Mucosa of descending colon (tissue), 3 donors: ENCODE measurements around the gene NFATC2IP. TPM values are rescaled to one million over a fixed set of nuclear protein-coding genes. Genes with fewer than 3 reads are reported as not detected.
"Not testable (repeated sequence)": the region's sequence is repeated elsewhere in the genome, so short reads cannot be mapped to it uniquely, and the experiment has no call there.

ENCODE experiments used
- ATAC-seq: fragments of 200-7000 bp; cut with Tn5 transposase; one replicate; pipeline ENCODE4 v1.9.1; 2020; ENCODE audit warnings: mild to moderate bottlenecking, moderate library complexity
- DNase-seq, 3 donors: peaks; one replicate each; pipeline ENCODE4 v3.0.0-alpha.2; 2020
- H3K36me3 ChIP-seq: fragments of 200-600 bp; one replicate; pipeline ENCODE4 v1.8.0; 2021; ENCODE audit warnings: low read depth, mild to moderate bottlenecking
- H3K4me1 ChIP-seq: fragments of 200-600 bp; one replicate; pipeline ENCODE4 v1.8.0; 2021; ENCODE audit warnings: low read depth, mild to moderate bottlenecking
- H3K4me3 ChIP-seq: fragments of 200-600 bp; one replicate; pipeline ENCODE4 v1.8.0; 2021; ENCODE audit warnings: mild to moderate bottlenecking
- H3K9me3 ChIP-seq: fragments of 200-600 bp; one replicate; pipeline ENCODE4 v1.8.0; 2021; ENCODE audit warnings: mild to moderate bottlenecking
- CTCF ChIP-seq: fragments of 200-600 bp; IDR thresholded peaks from one replicate; pipeline ENCODE4 v1.8.0; 2022; ENCODE audit warnings: antibody characterized with exemption, mild to moderate bottlenecking
- intact Hi-C, 2 donors: fragments of 100-400 bp; cut with DNase I in 1 of 2; cut with micrococcal nuclease in 1 of 2; formaldehyde crosslinking; loops; one replicate each; pipeline versions ENCODE4 v1.11.0 to v1.11.1; 2022; cut with DNase I, micrococcal nuclease
- total RNA-seq, 3 donors: library from RNA; stranded (reverse); fragmentation: NEBNext Ultra II Directional in 2 of 3; extraction: Animal tissue kit (Norgen Biotek cat#: 25700) in 2 of 3; gene quantifications; one replicate each; pipeline versions ENCODE4 v1.2.1 to v1.2.4, GENCODE V29; 2021 to 2023
- donor health status: DM: no; HTN: no; CAD: no; lungs with moderate emphysema.
- donor health status: DM: no; HTN: no; CAD: no.
- donor health status: DM: no; HTN: yes; CAD: no.

NFATC2IP gene
- total RNA-seq, 3 donors from 2014 or later: 45.0 to 57.9 (median 50.9) TPM

GRCh38 chr16:28958836-28959235, 8.1 kb downstream of the NFATC2IP start:
- Histone ChIP-seq H3K36me3 (no peaks in the 10 kb centered on the region), H3K4me1 (no peaks in the 10 kb centered on the region), H3K9me3 (no peaks in the 10 kb centered on the region), H3K4me3 (no peak overlapping the region)
- ATAC-seq (no peak), DNase-seq (no peak)
- no peak for TF ChIP-seq CTCF
- intact Hi-C loops: no loop called here

GRCh38 chr16:28964072-28964471, 13.3 kb downstream of the NFATC2IP start:
- TF ChIP-seq CTCF: no peak
- no peaks in the 10 kb centered on the region for H3K36me3 ChIP-seq
- intact Hi-C loops: no loop called here
- DNase-seq (no peak), ATAC-seq (no peak)
- no peaks in the 10 kb centered on the region for H3K9me3 ChIP-seq
- H3K4me3 ChIP-seq: no peak overlapping the region
- H3K4me1 ChIP-seq: no peaks in the 10 kb centered on the region

- ATAC-seq (no peak), DNase-seq (no peak)
- no peaks in the 10 kb centered on the region for H3K4me1 ChIP-seq
- no peaks in the 10 kb centered on the region for H3K36me3 ChIP-seq
- TF ChIP-seq CTCF: no peak
- H3K4me3 ChIP-seq: no peak overlapping the region
- intact Hi-C loops: no loop called here
- H3K9me3 ChIP-seq: no peaks in the 10 kb centered on the region
Observed at GRCh38 chr16:28964496-28964895, 13.8 kb downstream of the NFATC2IP start.

- Histone ChIP-seq H3K9me3 (no peaks in the 10 kb centered on the region), H3K4me3 (no peak overlapping the region), H3K36me3 (no peaks in the 10 kb centered on the region), H3K4me1 (no peaks in the 10 kb centered on the region)
- no peak for ATAC-seq
- intact Hi-C loops: no loop called here
- DNase-seq: no peak
- no peak for TF ChIP-seq CTCF
Observed at GRCh38 chr16:28967156-28967555, 16.4 kb downstream of the NFATC2IP start.

GRCh38 chr16:28969696-28970095, 19.0 kb downstream of the NFATC2IP start:
- H3K36me3 ChIP-seq, ATAC-seq, H3K4me1 ChIP-seq, DNase-seq, H3K9me3 ChIP-seq, intact Hi-C loops, H3K4me3 ChIP-seq: not testable (repeated sequence)

- no peaks in the 10 kb centered on the region for H3K36me3 ChIP-seq
- peak; percentile 56 for ATAC-seq
- intact Hi-C loops: no loop called here
Observed at GRCh38 chr16:28974007-28974436, 23.3 kb downstream of the NFATC2IP start.

More at GRCh38 chr16:28974007-28974436, 23.3 kb downstream of the NFATC2IP start:
- TF ChIP-seq CTCF: peak; percentile 10
- Histone ChIP-seq H3K9me3 (no peaks in the 10 kb centered on the region), H3K4me1 (peaks cover 12% of the 10 kb centered on the region), H3K4me3 (peak overlapping the region; percentile 56)
- peak in 2 of 3 donors; percentile 55 to 69 for DNase-seq
